SK-MEL-5 (cell line): ENCODE results near the gene GUF1. TPM values are rescaled to one million over a fixed set of nuclear protein-coding genes. Genes with fewer than 3 reads are reported as not detected.

Source experiments
- total RNA-seq: library from RNA; depleted of rRNA; stranded (reverse); fragments of >200 nt; shearing (Covaris generic); gene quantifications from 2 replicates; pipeline ENCODE4 v1.2.3, GENCODE V29; 2014; rRNA removed

GUF1 gene
- total RNA-seq, 1 experiment from 2014 or later, result 32.6 TPM

Other genes starting within 250 kb of the GUF1 start
- gene KCTD8, start 229.6 kb upstream of the GUF1 start, total RNA-seq, result not detected in 2 replicates
- gene YIPF7, start 26.8 kb upstream of the GUF1 start, total RNA-seq, result not detected in 2 replicates
- gene GNPDA2, start 48.1 kb downstream of the GUF1 start, total RNA-seq, result 25.4 and 26.8 TPM in 2 replicates